GM19438 (cell line): Measurements from ENCODE around the gene PTN.
"Not testable (repeated sequence)": the region's sequence is repeated elsewhere in the genome, so short reads cannot be mapped to it uniquely, and the experiment has no call there.

Source experiments
- ATAC-seq: cut with Tn5 transposase; IDR thresholded peaks from one replicate; pipeline ENCODE4 v1.9.1; 2021; ENCODE audit warnings: low read depth; ENCODE audit not compliant: unreplicated experiment

The PTN gene

DNA sequence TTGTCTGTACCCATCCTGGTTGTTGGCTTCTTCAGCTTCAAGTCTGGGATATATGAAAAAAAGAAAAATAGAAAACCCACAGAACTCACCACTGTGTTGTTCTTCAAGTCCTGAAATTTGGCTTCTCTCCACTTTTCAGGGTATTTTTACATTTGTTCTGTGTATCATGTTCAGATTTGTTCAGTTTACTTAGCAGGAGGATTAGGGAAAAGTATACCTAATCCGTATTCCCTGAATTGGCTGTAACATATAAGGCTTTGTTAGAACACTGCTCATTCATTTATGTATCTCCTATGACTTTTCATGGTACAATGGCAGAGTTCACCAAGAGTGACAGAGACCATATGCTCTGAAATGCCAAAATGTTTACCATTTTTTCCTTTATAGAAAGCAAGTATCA is 146.9 kb downstream of the PTN start:
- no peak for ATAC-seq

DNA sequence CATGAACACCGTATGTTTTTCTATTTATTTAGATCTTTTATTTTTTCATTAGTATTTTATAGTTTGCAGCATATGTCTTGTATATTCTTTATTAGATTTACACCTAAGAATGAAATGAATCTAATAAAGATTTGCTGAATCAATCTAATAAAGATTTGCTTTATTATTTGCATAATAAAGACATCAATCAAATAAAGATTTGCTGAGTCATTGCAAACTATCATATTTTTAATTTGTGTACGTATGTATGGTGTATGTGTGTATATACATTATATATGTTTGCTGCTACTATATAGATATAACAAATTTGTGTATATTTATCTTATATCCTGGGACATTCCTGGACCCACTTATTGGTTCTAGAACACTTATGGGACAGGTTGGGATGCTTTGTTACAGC is 147.5 kb downstream of the PTN start:
- ATAC-seq, result no peak

DNA sequence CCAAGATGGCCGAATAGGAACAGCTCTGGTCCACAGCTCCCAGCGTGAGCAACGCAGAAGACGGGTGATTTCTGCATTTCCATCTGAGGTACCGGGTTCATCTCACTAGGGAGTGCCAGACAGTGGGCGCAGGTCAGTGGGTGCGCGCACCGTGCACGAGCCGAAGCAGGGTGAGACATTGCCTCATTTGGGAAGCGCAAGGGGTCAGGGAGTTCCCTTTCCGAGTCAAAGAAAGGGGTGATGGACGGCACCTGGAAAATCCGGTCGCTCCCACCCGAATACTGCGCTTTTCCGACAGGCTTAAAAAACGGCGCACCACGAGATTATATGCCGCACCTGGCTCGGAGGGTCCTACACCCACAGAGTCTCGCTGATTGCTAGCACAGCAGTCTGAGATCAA is 161.9 kb downstream of the PTN start:
- not testable (repeated sequence) for ATAC-seq
